HEK293 (cell line): ENCODE data around the gene RASSF3.

Experiments used
- CTCF ChIP-seq: fragments of 450-650 bp; formaldehyde crosslinking; IDR thresholded peaks from 2 replicates; pipeline ENCODE4 v1.5.1; 2016; ENCODE audit warnings: missing biosample characterization, missing genetic modification characterization
- HOXC10 ChIP-seq: sonication (generic); formaldehyde crosslinking; IDR thresholded peaks from 2 replicates; pipeline ENCODE4 v1.8.1; 2023; ENCODE audit warnings: mild to moderate bottlenecking, missing genetic modification reagents
- REST ChIP-seq: fragments of 450-650 bp; formaldehyde crosslinking; IDR thresholded peaks from 2 replicates; pipeline ENCODE4 v1.5.1; 2016; ENCODE audit warnings: missing biosample characterization, missing genetic modification characterization
- TRIM28 ChIP-seq: IDR thresholded peaks from 2 replicates; pipeline ENCODE4 v1.6.1; 2011; ENCODE audit warnings: low read length, control low read depth, borderline replicate concordance
- ZNF174 ChIP-seq: fragments of 450-650 bp; formaldehyde crosslinking; IDR thresholded peaks from 2 replicates; pipeline ENCODE4 v1.5.0; 2017; ENCODE audit warnings: missing biosample characterization, mild to moderate bottlenecking, missing genetic modification characterization
- ZNF202 ChIP-seq: fragments of 450-650 bp; formaldehyde crosslinking; IDR thresholded peaks from 2 replicates; pipeline ENCODE4 v1.5.1; 2016; ENCODE audit warnings: missing biosample characterization, missing genetic modification characterization, borderline replicate concordance
- ZNF639 ChIP-seq: fragments of 450-650 bp; formaldehyde crosslinking; IDR thresholded peaks from 2 replicates; pipeline ENCODE4 v1.5.1; 2016; ENCODE audit warnings: missing biosample characterization, missing genetic modification characterization
- ZNF830 ChIP-seq: fragments of 450-650 bp; IDR thresholded peaks from 2 replicates; pipeline ENCODE4 v1.5.0; 2018; ENCODE audit warnings: missing biosample characterization, missing genetic modification characterization, low read depth, mild to moderate bottlenecking, moderate library complexity

- no peak for TF ChIP-seq ZNF830 (tag by site-specific recombination)
- no peak for TF ChIP-seq CTCF (tag by site-specific recombination)
- no peak for TF ChIP-seq ZNF639 (tag by site-specific recombination)
- no peak for TF ChIP-seq REST
- TF ChIP-seq HOXC10 (CRISPR knock-in tag): no peak
- TF ChIP-seq ZNF174 (tag by site-specific recombination): no peak
- TF ChIP-seq TRIM28: no peak
- TF ChIP-seq ZNF202 (tag by site-specific recombination): no peak
Measured at GRCh38 chr12:64652346-64652745, 42.1 kb downstream of the RASSF3 start.
